ENCODE data around the gene DZIP1. TPM values are rescaled to one million over a fixed set of nuclear protein-coding genes. Genes with fewer than 3 reads are reported as not detected.
A peak's percentile ranks its signal among the peaks of the same experiment; 100 is the strongest.
"Not testable (repeated sequence)": the region's sequence is repeated elsewhere in the genome, so short reads cannot be mapped to it uniquely, and the experiment has no call there.

The DZIP1 gene, protein sequence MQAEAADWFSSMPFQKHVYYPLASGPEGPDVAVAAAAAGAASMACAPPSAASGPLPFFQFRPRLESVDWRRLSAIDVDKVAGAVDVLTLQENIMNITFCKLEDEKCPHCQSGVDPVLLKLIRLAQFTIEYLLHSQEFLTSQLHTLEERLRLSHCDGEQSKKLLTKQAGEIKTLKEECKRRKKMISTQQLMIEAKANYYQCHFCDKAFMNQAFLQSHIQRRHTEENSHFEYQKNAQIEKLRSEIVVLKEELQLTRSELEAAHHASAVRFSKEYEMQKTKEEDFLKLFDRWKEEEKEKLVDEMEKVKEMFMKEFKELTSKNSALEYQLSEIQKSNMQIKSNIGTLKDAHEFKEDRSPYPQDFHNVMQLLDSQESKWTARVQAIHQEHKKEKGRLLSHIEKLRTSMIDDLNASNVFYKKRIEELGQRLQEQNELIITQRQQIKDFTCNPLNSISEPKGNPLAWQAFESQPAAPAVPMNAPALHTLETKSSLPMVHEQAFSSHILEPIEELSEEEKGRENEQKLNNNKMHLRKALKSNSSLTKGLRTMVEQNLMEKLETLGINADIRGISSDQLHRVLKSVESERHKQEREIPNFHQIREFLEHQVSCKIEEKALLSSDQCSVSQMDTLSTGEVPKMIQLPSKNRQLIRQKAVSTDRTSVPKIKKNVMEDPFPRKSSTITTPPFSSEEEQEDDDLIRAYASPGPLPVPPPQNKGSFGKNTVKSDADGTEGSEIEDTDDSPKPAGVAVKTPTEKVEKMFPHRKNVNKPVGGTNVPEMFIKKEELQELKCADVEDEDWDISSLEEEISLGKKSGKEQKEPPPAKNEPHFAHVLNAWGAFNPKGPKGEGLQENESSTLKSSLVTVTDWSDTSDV
- polyA plus RNA-seq (2013): 19.4 and 20.5 TPM in 2 replicates

DNA sequence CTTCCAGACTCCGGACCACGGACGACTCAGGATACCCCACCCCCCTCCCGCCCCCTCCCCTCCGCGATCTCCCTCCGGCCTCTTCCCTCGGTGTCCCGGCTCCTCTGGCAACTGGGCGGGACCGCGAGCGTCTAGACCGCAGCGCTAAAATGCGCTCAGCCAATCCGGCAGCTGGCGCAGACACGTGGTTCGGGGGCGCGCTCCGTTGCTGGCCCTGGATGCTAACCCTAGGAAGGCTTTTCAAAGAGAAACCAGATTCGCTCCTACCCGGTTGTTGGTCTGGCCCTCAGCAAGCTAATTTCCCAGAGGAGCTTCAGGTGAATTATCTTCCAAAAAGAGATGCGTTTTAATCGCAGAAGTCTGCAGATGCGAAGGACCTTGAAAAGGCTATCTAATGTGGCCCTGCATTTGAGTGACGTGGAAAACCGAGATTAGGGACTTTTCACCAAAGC, at the start of gene DZIP1:
Gene DZIP1, minus strand, starts transcription at position 106 of the 452 bp plus-strand sequence. CDS start 2,677 bp downstream, outside the sequence.
- no CpG with 5 or more reads among the region's 30 CpGs for WGBS (ENCODE audit: extremely low coverage, insufficient coverage, insufficient read length)
- H3K4me1 ChIP-seq (ENCODE audit: control insufficient read depth in 1 of 2, insufficient read depth in 2 of 2, low read length in 2 of 2): peaks cover 0 to 5% of the 10 kb centered on the region in 2 experiments
- H3K36me3 ChIP-seq (ENCODE audit: control insufficient read depth in 1 of 2, insufficient read depth in 2 of 2, low read length in 2 of 2): peaks cover 5 to 6% of the 10 kb centered on the region in 2 experiments
- H3K79me2 ChIP-seq (ENCODE audit: control insufficient read depth, insufficient read depth, low read length, poor library complexity): peaks cover 4% of the 10 kb centered on the region
- H3K23ac ChIP-seq (ENCODE audit: low read length): no peak within 1 kb of the TSS
- H3K27ac ChIP-seq (ENCODE audit: low read depth, low read length): peak within 1 kb of the TSS; percentile 50
- H4K91ac ChIP-seq (ENCODE audit: low read depth, low read length): peak within 1 kb of the TSS; percentile 40
- H3K18ac ChIP-seq (ENCODE audit: low read length): peak within 1 kb of the TSS; percentile 0
- peak within 1 kb of the TSS; percentile 48 for H2BK120ac ChIP-seq (ENCODE audit: insufficient read depth, low read length, poor library complexity)
- H4K12ac ChIP-seq (ENCODE audit: low read depth, low read length): peak within 1 kb of the TSS; percentile 25
- no peak within 1 kb of the TSS for H3K4ac ChIP-seq (ENCODE audit: low read depth, low read length)
- peak within 1 kb of the TSS; percentile 76 for H3K4me3 ChIP-seq (ENCODE audit: low read depth, low read length)
- H3K14ac ChIP-seq (ENCODE audit: low read length): peak within 1 kb of the TSS; percentile 1
- H2AK5ac ChIP-seq (ENCODE audit: low read length): no peak within 1 kb of the TSS
- peak within 1 kb of the TSS; percentile 47 for H2AFZ ChIP-seq (ENCODE audit: insufficient read depth, low read length, poor library complexity)
- H3K4me2 ChIP-seq (ENCODE audit: low read length): peak within 1 kb of the TSS; percentile 79
- H3K27me3 ChIP-seq (ENCODE audit: insufficient read depth, low read length): no peaks in the 10 kb centered on the region
- peaks cover 4% of the 10 kb centered on the region for H3K9me3 ChIP-seq (ENCODE audit: insufficient read depth, low read depth, low read length)
- peak within 1 kb of the TSS; percentile 7 for H2BK5ac ChIP-seq (ENCODE audit: low read depth, low read length, poor library complexity)
- peak within 1 kb of the TSS; percentile 33 for H4K8ac ChIP-seq (ENCODE audit: low read depth, low read length)
- no peak within 1 kb of the TSS for H2BK12ac ChIP-seq (ENCODE audit: low read length)
- H3K9ac ChIP-seq (ENCODE audit: low read length): peak within 1 kb of the TSS; percentile 42
- peaks cover 7% of the 10 kb centered on the region for H3K79me1 ChIP-seq (ENCODE audit: low read length)
- peak; percentile 53 to 69 for DNase-seq

DNA sequence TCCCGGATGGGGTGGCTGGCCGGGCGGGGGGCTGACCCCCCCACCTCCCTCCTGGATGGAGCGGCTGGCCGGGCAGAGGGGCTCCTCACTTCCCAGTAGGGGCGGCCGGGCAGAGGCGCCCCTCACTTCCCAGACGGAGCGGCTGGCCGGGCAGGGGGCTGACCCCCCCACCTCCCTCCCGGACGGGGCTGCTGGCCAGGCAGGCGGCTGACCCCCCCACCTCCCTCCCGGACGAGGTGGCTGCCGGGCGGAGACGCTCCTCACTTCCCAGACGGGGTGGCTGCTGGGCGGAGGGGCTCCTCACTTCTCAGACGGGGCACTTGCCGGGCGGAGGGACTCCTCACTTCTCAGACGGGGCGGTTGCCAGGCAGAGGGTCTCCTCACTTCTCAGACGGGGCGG, 46.5 kb upstream of the DZIP1 start:
- H3K4me2 ChIP-seq (ENCODE audit: low read length); H3K9me3 ChIP-seq (ENCODE audit: insufficient read depth, low read depth, low read length); H2BK5ac ChIP-seq (ENCODE audit: low read depth, low read length, poor library complexity); H4K12ac ChIP-seq (ENCODE audit: low read depth, low read length); H3K79me2 ChIP-seq (ENCODE audit: control insufficient read depth, insufficient read depth, low read length, poor library complexity); H3K18ac ChIP-seq (ENCODE audit: low read length); H3K36me3 ChIP-seq (ENCODE audit: control insufficient read depth in 1 of 2, insufficient read depth in 2 of 2, low read length in 2 of 2); H2BK12ac ChIP-seq (ENCODE audit: low read length); H2AK5ac ChIP-seq (ENCODE audit: low read length); H3K4me1 ChIP-seq (ENCODE audit: control insufficient read depth in 1 of 2, insufficient read depth in 2 of 2, low read length in 2 of 2); DNase-seq; H2AFZ ChIP-seq (ENCODE audit: insufficient read depth, low read length, poor library complexity); H3K27ac ChIP-seq (ENCODE audit: low read depth, low read length); H2BK120ac ChIP-seq (ENCODE audit: insufficient read depth, low read length, poor library complexity); H3K27me3 ChIP-seq (ENCODE audit: insufficient read depth, low read length); H4K8ac ChIP-seq (ENCODE audit: low read depth, low read length); H3K9ac ChIP-seq (ENCODE audit: low read length); H3K79me1 ChIP-seq (ENCODE audit: low read length); H3K14ac ChIP-seq (ENCODE audit: low read length); H3K4ac ChIP-seq (ENCODE audit: low read depth, low read length); H3K4me3 ChIP-seq (ENCODE audit: low read depth, low read length); H4K91ac ChIP-seq (ENCODE audit: low read depth, low read length); H3K23ac ChIP-seq (ENCODE audit: low read length): not testable (repeated sequence)
- WGBS (ENCODE audit: extremely low coverage, insufficient coverage, insufficient read length): no CpG with 5 or more reads among the region's 28 CpGs

DNA sequence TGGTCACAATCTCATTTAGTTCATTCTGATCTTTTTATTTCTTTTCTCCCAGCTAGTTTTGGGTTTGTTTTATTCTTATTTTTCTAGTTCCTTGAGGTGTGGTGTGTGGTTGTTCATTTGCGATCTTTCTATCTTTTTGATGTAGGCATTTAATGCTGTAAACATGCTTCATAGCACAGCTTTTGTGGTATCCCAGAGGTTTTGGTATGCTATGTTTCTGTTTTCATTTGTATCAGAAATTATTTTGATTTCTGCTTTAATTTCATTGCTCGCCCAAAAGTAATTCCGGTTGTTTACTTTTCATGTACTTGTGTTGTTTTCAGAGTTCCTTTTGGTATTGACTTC, 45.0 kb upstream of the DZIP1 start:
- H2AFZ ChIP-seq (ENCODE audit: insufficient read depth, low read length, poor library complexity): no peak overlapping the region
- no peaks in the 10 kb centered on the region for H3K27me3 ChIP-seq (ENCODE audit: insufficient read depth, low read length)
- no peak overlapping the region for H3K27ac ChIP-seq (ENCODE audit: low read depth, low read length)
- H2BK120ac ChIP-seq (ENCODE audit: insufficient read depth, low read length, poor library complexity): no peak overlapping the region
- peaks cover 4% of the 10 kb centered on the region for H3K79me2 ChIP-seq (ENCODE audit: control insufficient read depth, insufficient read depth, low read length, poor library complexity)
- DNase-seq: no peak
- H2AK5ac ChIP-seq (ENCODE audit: low read length): no peak overlapping the region
- no peak overlapping the region for H3K9ac ChIP-seq (ENCODE audit: low read length)
- no peaks in the 10 kb centered on the region for H3K79me1 ChIP-seq (ENCODE audit: low read length)
- no peak overlapping the region for H2BK5ac ChIP-seq (ENCODE audit: low read depth, low read length, poor library complexity)
- H3K18ac ChIP-seq (ENCODE audit: low read length): no peak overlapping the region
- no peak overlapping the region for H2BK12ac ChIP-seq (ENCODE audit: low read length)
- no peaks in the 10 kb centered on the region for H3K9me3 ChIP-seq (ENCODE audit: insufficient read depth, low read depth, low read length)
- WGBS (ENCODE audit: extremely low coverage, insufficient coverage, insufficient read length): no CpG with 5 or more reads among the region's 3 CpGs
- no peaks in the 10 kb centered on the region for H3K36me3 ChIP-seq (ENCODE audit: control insufficient read depth in 1 of 2, insufficient read depth in 2 of 2, low read length in 2 of 2)
- no peak overlapping the region for H3K4me2 ChIP-seq (ENCODE audit: low read length)
- no peaks in the 10 kb centered on the region for H3K4me1 ChIP-seq (ENCODE audit: control insufficient read depth in 1 of 2, insufficient read depth in 2 of 2, low read length in 2 of 2)
- no peak overlapping the region for H4K8ac ChIP-seq (ENCODE audit: low read depth, low read length)
- no peak overlapping the region for H3K23ac ChIP-seq (ENCODE audit: low read length)
- no peak overlapping the region for H3K14ac ChIP-seq (ENCODE audit: low read length)
- no peak overlapping the region for H3K4me3 ChIP-seq (ENCODE audit: low read depth, low read length)
- no peak overlapping the region for H4K12ac ChIP-seq (ENCODE audit: low read depth, low read length)
- H3K4ac ChIP-seq (ENCODE audit: low read depth, low read length): no peak overlapping the region
- no peak overlapping the region for H4K91ac ChIP-seq (ENCODE audit: low read depth, low read length)

DNA sequence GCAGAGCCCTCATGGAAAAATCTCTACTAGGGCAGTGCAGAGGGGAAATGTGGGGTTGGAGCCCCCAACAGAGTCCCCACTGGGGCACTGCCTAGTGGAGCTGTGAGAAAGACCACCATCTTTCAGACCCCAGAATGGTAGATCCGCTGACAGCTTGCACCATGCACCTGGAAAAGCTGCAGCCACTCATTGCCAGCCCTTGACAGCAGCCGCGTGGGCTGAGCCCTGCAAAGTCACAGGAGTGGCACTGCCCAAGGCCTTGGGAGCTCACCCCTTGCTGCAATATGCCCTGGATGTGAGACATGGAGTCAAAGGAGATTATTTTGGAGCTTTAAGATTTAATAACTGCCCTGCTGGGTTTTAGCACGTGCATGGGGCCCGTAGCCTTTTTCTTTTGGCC, 40.5 kb upstream of the DZIP1 start:
- H2BK12ac ChIP-seq (ENCODE audit: low read length); H3K23ac ChIP-seq (ENCODE audit: low read length); H4K12ac ChIP-seq (ENCODE audit: low read depth, low read length); H3K4me3 ChIP-seq (ENCODE audit: low read depth, low read length); H3K4me1 ChIP-seq (ENCODE audit: control insufficient read depth in 1 of 2, insufficient read depth in 2 of 2, low read length in 2 of 2); H2BK120ac ChIP-seq (ENCODE audit: insufficient read depth, low read length, poor library complexity); H2BK5ac ChIP-seq (ENCODE audit: low read depth, low read length, poor library complexity); H3K27me3 ChIP-seq (ENCODE audit: insufficient read depth, low read length); H2AFZ ChIP-seq (ENCODE audit: insufficient read depth, low read length, poor library complexity); H4K91ac ChIP-seq (ENCODE audit: low read depth, low read length); H3K14ac ChIP-seq (ENCODE audit: low read length); H2AK5ac ChIP-seq (ENCODE audit: low read length); H4K8ac ChIP-seq (ENCODE audit: low read depth, low read length); H3K9me3 ChIP-seq (ENCODE audit: insufficient read depth, low read depth, low read length); H3K79me1 ChIP-seq (ENCODE audit: low read length); H3K4me2 ChIP-seq (ENCODE audit: low read length); DNase-seq; H3K79me2 ChIP-seq (ENCODE audit: control insufficient read depth, insufficient read depth, low read length, poor library complexity); H3K36me3 ChIP-seq (ENCODE audit: control insufficient read depth in 1 of 2, insufficient read depth in 2 of 2, low read length in 2 of 2); H3K27ac ChIP-seq (ENCODE audit: low read depth, low read length); H3K9ac ChIP-seq (ENCODE audit: low read length): not testable (repeated sequence)
- Histone ChIP-seq H3K4ac (ENCODE audit: low read depth, low read length) (peak overlapping the region; percentile 47), H3K18ac (ENCODE audit: low read length) (peak overlapping the region; percentile 59)
- WGBS (ENCODE audit: extremely low coverage, insufficient coverage, insufficient read length): no CpG with 5 or more reads among the region's 5 CpGs

Measured in trophoblast cell (in vitro differentiated cells and primary cell).